ENCODE results near the gene KRTAP5-8.

- no peak for TF ChIP-seq MAX (IDR thresholded peaks at IDR 0.05)
- no peak for TF ChIP-seq YY1 (IDR thresholded peaks at IDR 0.05; ENCODE audit: low read depth)
- TF ChIP-seq FOXM1 (IDR thresholded peaks at IDR 0.05; ENCODE audit: borderline replicate concordance, low read depth): no peak
- no peak for TF ChIP-seq TEAD4 (IDR thresholded peaks at IDR 0.05)
- no peak for TF ChIP-seq CEBPB (IDR thresholded peaks at IDR 0.05)
- no peak for TF ChIP-seq RAD21 (IDR thresholded peaks at IDR 0.05; ENCODE audit: low read depth)
Measured at GRCh38 chr11:71489311-71490043, 48.3 kb upstream of the KRTAP5-8 start.

Measured in Ishikawa (cell line).